ENCODE results near the gene ARHGAP26.

DNA sequence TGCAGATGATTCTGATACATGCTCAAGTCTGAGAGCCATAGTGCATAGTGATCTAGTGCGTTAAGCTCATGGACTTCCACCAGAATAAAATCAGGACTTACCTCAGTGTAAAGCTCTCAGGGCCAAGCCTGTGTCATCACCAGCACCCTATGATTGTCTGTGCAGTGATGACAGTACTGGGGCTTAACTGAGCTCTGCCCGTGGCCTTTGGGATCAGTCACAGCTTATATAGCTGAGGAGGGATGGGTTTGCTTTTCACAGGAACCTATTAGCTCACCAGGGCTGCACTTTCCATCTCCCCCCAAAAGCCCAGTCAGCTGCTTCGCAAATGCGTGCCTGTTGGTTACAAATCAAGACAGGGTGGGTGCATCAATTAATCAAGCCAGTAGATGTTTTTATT lies 386.4 kb downstream of the ARHGAP26 start:
- TF ChIP-seq CTCF (optimal IDR thresholded peaks at IDR 0.05 in 1 of 3, IDR thresholded peaks at IDR 0.05 in 1 of 3, conservative IDR thresholded peaks at IDR 0.05 in 1 of 3; ENCODE audit: extremely low read depth in 1 of 3, insufficient read depth in 2 of 3, low read length in 3 of 3) (no peak), EZH2 (IDR thresholded peaks at IDR 0.05; ENCODE audit: low read length) (no peak)

Measured in keratinocyte (primary cell).